Urinary bladder (tissue), 4 donors: ENCODE results near the gene PTPN13. TPM values are rescaled to one million over a fixed set of nuclear protein-coding genes. Genes with fewer than 3 reads are reported as not detected.

ENCODE experiments used
- DNase-seq: peaks from one replicate; pipeline ENCODE4 v3.0.0-alpha.2; 2015; ENCODE audit errors: extremely low spot score
- H3K27ac ChIP-seq: one replicate; pipeline ENCODE4 v1.5.1; 2013; ENCODE audit warnings: low read depth, mild to moderate bottlenecking, moderate library complexity
- H3K36me3 ChIP-seq: one replicate; pipeline ENCODE4 v1.6.1; 2013; ENCODE audit warnings: mild to moderate bottlenecking, moderate library complexity; ENCODE audit not compliant: insufficient read depth
- H3K4me1 ChIP-seq: one replicate; pipeline ENCODE4 v1.6.1; 2013; ENCODE audit warnings: mild to moderate bottlenecking, moderate library complexity; ENCODE audit not compliant: insufficient read depth
- H3K4me3 ChIP-seq: one replicate; pipeline ENCODE4 v1.5.1; 2013; ENCODE audit warnings: low read depth, low read length
- WGBS: extraction: QIAGEN DNeasy Blood & Tissue Kit; methylation state at CpG from one replicate; pipeline ENCODE4 v1.1.7; 2013; 5-methylcytosine and 5-hydroxymethylcytosine counted together
- polyA plus RNA-seq: library from polyadenylated mRNA; stranded (reverse); fragments of 200-250 nt; gene quantifications from one replicate; pipeline ENCODE4 v1.2.3, GENCODE V29; 2013
- total RNA-seq: library from RNA; depleted of rRNA; stranded (reverse); fragments of >200 nt; gene quantifications from one replicate; pipeline ENCODE4 v1.2.3, GENCODE V29; 2014
- donor health status: healthy with polysubstance abuse.
- donor health status: healthy.

Gene PTPN13
- total and polyA plus RNA-seq, 2 donors: 18.1 to 92.4 TPM

- Histone ChIP-seq H3K4me1 (no peaks in the 10 kb centered on the region), H3K36me3 (peaks cover 2% of the 10 kb centered on the region), H3K4me3 (no peak overlapping the region), H3K27ac (no peak overlapping the region)
- WGBS: 70% methylated on average over 3 of the region's 3 CpGs
- DNase-seq: no peak
These were observed 126.5 kb downstream of the PTPN13 start for GRCh38 chr4:86720508-86721068.

GRCh38 chr4:86721412-86721811, 127.3 kb downstream of the PTPN13 start:
- 67% methylated on average over 2 of the region's 2 CpGs for WGBS
- no peaks in the 10 kb centered on the region for H3K4me1 ChIP-seq

GRCh38 chr4:86730310-86730709, 136.2 kb downstream of the PTPN13 start:
- H3K27ac ChIP-seq: no peak overlapping the region
- DNase-seq: no peak
- H3K4me1 ChIP-seq: no peaks in the 10 kb centered on the region
- H3K4me3 ChIP-seq: no peak overlapping the region
- WGBS: 65% methylated on average over 10 of the region's 10 CpGs
- H3K36me3 ChIP-seq: peaks cover 2% of the 10 kb centered on the region

More at GRCh38 chr4:86721412-86721811, 127.3 kb downstream of the PTPN13 start:
- H3K36me3 ChIP-seq: peaks cover 2% of the 10 kb centered on the region
- no peak for DNase-seq
- no peak overlapping the region for H3K4me3 ChIP-seq
- H3K27ac ChIP-seq: no peak overlapping the region

- no peak overlapping the region for H3K27ac ChIP-seq
- H3K4me1 ChIP-seq: no peaks in the 10 kb centered on the region
- WGBS: 88% methylated on average over 1 of the region's 1 CpG
- no peak for DNase-seq
- H3K36me3 ChIP-seq: peaks cover 2% of the 10 kb centered on the region
- no peak overlapping the region for H3K4me3 ChIP-seq
These were observed 143.1 kb downstream of the PTPN13 start for GRCh38 chr4:86737244-86737643.

- DNase-seq: no peak
These were observed 147.7 kb downstream of the PTPN13 start for GRCh38 chr4:86741846-86742245.

GRCh38 chr4:86744570-86744969, 150.5 kb downstream of the PTPN13 start:
- Histone ChIP-seq H3K36me3 (peaks cover 3% of the 10 kb centered on the region), H3K4me1 (no peaks in the 10 kb centered on the region), H3K27ac (no peak overlapping the region), H3K4me3 (no peak overlapping the region)
- 95% methylated on average over 2 of the region's 2 CpGs for WGBS
- DNase-seq: no peak

More at GRCh38 chr4:86741846-86742245, 147.7 kb downstream of the PTPN13 start:
- WGBS: 84% methylated on average over 1 of the region's 1 CpG
- Histone ChIP-seq H3K27ac (no peak overlapping the region), H3K4me3 (no peak overlapping the region), H3K36me3 (peaks cover 3% of the 10 kb centered on the region), H3K4me1 (no peaks in the 10 kb centered on the region)

- Histone ChIP-seq H3K4me3 (no peak overlapping the region), H3K4me1 (no peaks in the 10 kb centered on the region), H3K27ac (no peak overlapping the region), H3K36me3 (peaks cover 3% of the 10 kb centered on the region)
- no peak for DNase-seq
These were observed 155.0 kb downstream of the PTPN13 start for GRCh38 chr4:86749121-86749520.

- DNase-seq: no peak
- Histone ChIP-seq H3K4me1 (no peaks in the 10 kb centered on the region), H3K27ac (no peak overlapping the region), H3K36me3 (peaks cover 5% of the 10 kb centered on the region), H3K4me3 (no peak overlapping the region)
- WGBS: 93% methylated on average over 2 of the region's 2 CpGs
These were observed 161.3 kb downstream of the PTPN13 start for GRCh38 chr4:86755388-86755787.

GRCh38 chr4:86757468-86757867, 163.4 kb downstream of the PTPN13 start:
- no peak overlapping the region for H3K4me3 ChIP-seq
- no peak overlapping the region for H3K27ac ChIP-seq
- H3K36me3 ChIP-seq: peaks cover 4% of the 10 kb centered on the region
- 88% methylated on average over 3 of the region's 3 CpGs for WGBS
- H3K4me1 ChIP-seq: no peaks in the 10 kb centered on the region
- DNase-seq: no peak

GRCh38 chr4:86759298-86759697, 165.2 kb downstream of the PTPN13 start:
- no peak overlapping the region for H3K27ac ChIP-seq
- no peak overlapping the region for H3K4me3 ChIP-seq
- no peak for DNase-seq
- H3K4me1 ChIP-seq: no peaks in the 10 kb centered on the region
- peaks cover 4% of the 10 kb centered on the region for H3K36me3 ChIP-seq
- 79% methylated on average over 3 of the region's 3 CpGs for WGBS

GRCh38 chr4:86762649-86763048, 168.5 kb downstream of the PTPN13 start:
- Histone ChIP-seq H3K36me3 (peaks cover 4% of the 10 kb centered on the region), H3K27ac (no peak overlapping the region), H3K4me1 (no peaks in the 10 kb centered on the region), H3K4me3 (no peak overlapping the region)
- DNase-seq: no peak
- WGBS: 94% methylated on average over 5 of the region's 5 CpGs

GRCh38 chr4:86769794-86770193, 175.7 kb downstream of the PTPN13 start:
- DNase-seq: no peak
- Histone ChIP-seq H3K4me1 (no peaks in the 10 kb centered on the region), H3K36me3 (peaks cover 2% of the 10 kb centered on the region), H3K4me3 (no peak overlapping the region), H3K27ac (no peak overlapping the region)
- WGBS: 95% methylated on average over 4 of the region's 4 CpGs

GRCh38 chr4:86771141-86771540, 177.0 kb downstream of the PTPN13 start:
- Histone ChIP-seq H3K4me1 (no peaks in the 10 kb centered on the region), H3K27ac (no peak overlapping the region), H3K4me3 (no peak overlapping the region), H3K36me3 (peaks cover 2% of the 10 kb centered on the region)
- WGBS: 86% methylated on average over 1 of the region's 1 CpG
- no peak for DNase-seq

- peaks cover 2% of the 10 kb centered on the region for H3K36me3 ChIP-seq
- WGBS: 55% methylated on average over 4 of the region's 4 CpGs
These were observed 180.9 kb downstream of the PTPN13 start for GRCh38 chr4:86775061-86775460.

GRCh38 chr4:86778175-86778574, 184.1 kb downstream of the PTPN13 start:
- 83% methylated on average over 4 of the region's 4 CpGs for WGBS
- Histone ChIP-seq H3K27ac (no peak overlapping the region), H3K36me3 (peaks cover 4% of the 10 kb centered on the region)

More at GRCh38 chr4:86775061-86775460, 180.9 kb downstream of the PTPN13 start:
- Histone ChIP-seq H3K4me1 (no peaks in the 10 kb centered on the region), H3K4me3 (no peak overlapping the region), H3K27ac (no peak overlapping the region)
- no peak for DNase-seq

More at GRCh38 chr4:86778175-86778574, 184.1 kb downstream of the PTPN13 start:
- H3K4me1 ChIP-seq: no peaks in the 10 kb centered on the region
- DNase-seq: no peak
- no peak overlapping the region for H3K4me3 ChIP-seq
